CD8-positive, alpha-beta memory T cell (primary cell): ENCODE data around the gene MORN3. TPM values are rescaled to one million over a fixed set of nuclear protein-coding genes. Genes with fewer than 3 reads are reported as not detected.

Experiments
- CTCF ChIA-PET: fragments of 350-600 bp; sonication (Branson Sonifier 250); formaldehyde crosslinking; loops from one replicate; lab custom pipeline; 2021; ENCODE audit warnings: antibody characterized with exemption; lab: Charles Lee
- POLR2A ChIA-PET: fragments of 350-600 bp; sonication (Branson Sonifier 250); formaldehyde crosslinking; loops from one replicate; lab custom pipeline; 2021; ENCODE audit warnings: antibody characterized with exemption; lab: Charles Lee
- DNase-seq, 5 donors: peaks; one replicate each; pipeline versions ENCODE4 v3.0.0 to v3.0.0-alpha.2; 2020 to 2022; ENCODE audit warnings: mixed read lengths in 1 of 5
- H3K27ac ChIP-seq: one replicate; pipeline ENCODE4 v1.7.0; 2013; ENCODE audit warnings: low read depth, mild to moderate bottlenecking, low read length, moderate library complexity
- H3K27me3 ChIP-seq: 2 replicates; pipeline ENCODE4 v1.7.0; 2013; ENCODE audit warnings: low read length, mild to moderate bottlenecking; ENCODE audit not compliant: insufficient read depth, poor library complexity, severe bottlenecking
- H3K36me3 ChIP-seq: 2 replicates; pipeline ENCODE4 v1.7.0; 2013; ENCODE audit warnings: mild to moderate bottlenecking, low read length, moderate library complexity; ENCODE audit not compliant: insufficient read depth
- H3K4me1 ChIP-seq: 2 replicates; pipeline ENCODE4 v1.7.0; 2013; ENCODE audit warnings: mild to moderate bottlenecking, low read length, moderate library complexity; ENCODE audit not compliant: insufficient read depth
- H3K4me3 ChIP-seq: 2 replicates; pipeline ENCODE4 v1.7.0; 2013; ENCODE audit warnings: mild to moderate bottlenecking, low read length
- H3K9me3 ChIP-seq: 2 replicates; pipeline ENCODE4 v1.7.0; 2013; ENCODE audit warnings: mild to moderate bottlenecking, low read length
- H3K27ac Mint-ChIP-seq, 8 donors: one replicate each; pipeline ENCODE4 v1.8.0; 2020 to 2021; ENCODE audit warnings: mixed read lengths in 8 of 8, mild to moderate bottlenecking in 6 of 8, inconsistent platforms in 3 of 8, moderate library complexity in 3 of 8
- H3K27me3 Mint-ChIP-seq, 2 donors: one replicate each; pipeline ENCODE4 v1.8.0; 2020 to 2021; ENCODE audit warnings: mixed read lengths in 2 of 2, mild to moderate bottlenecking in 1 of 2, moderate library complexity in 1 of 2
- H3K36me3 Mint-ChIP-seq, 3 donors: one replicate each; pipeline ENCODE4 v1.8.0; 2020 to 2021; ENCODE audit warnings: mixed read lengths in 3 of 3, inconsistent platforms in 1 of 3, mild to moderate bottlenecking in 1 of 3
- H3K4me1 Mint-ChIP-seq, 3 donors: one replicate each; pipeline ENCODE4 v1.8.0; 2020 to 2021; ENCODE audit warnings: mixed read lengths in 3 of 3, inconsistent platforms in 1 of 3, mild to moderate bottlenecking in 1 of 3
- H3K4me3 Mint-ChIP-seq, 7 donors: one replicate each; pipeline ENCODE4 v1.8.0; 2020 to 2021; ENCODE audit warnings: mixed read lengths in 7 of 7, mild to moderate bottlenecking in 6 of 7, moderate library complexity in 4 of 7, inconsistent platforms in 2 of 7
- H3K9me3 Mint-ChIP-seq, 5 donors: one replicate each; pipeline ENCODE4 v1.8.0; 2020 to 2022; ENCODE audit warnings: mixed read lengths in 5 of 5, mild to moderate bottlenecking in 3 of 5, moderate library complexity in 2 of 5, inconsistent platforms in 1 of 5
- polyA plus RNA-seq: library from polyadenylated mRNA; unstranded; fragments of 300-500 nt; fragmentation: Illumina TruSeq; gene quantifications from one replicate; pipeline ENCODE4 v1.2.3, GENCODE V29; 2021
- total RNA-seq, 2 experiments: library from RNA; stranded (reverse); gene quantifications; one replicate each; pipeline ENCODE4 v1.2.3, GENCODE V29; 2021

MORN3 gene
- total and polyA plus RNA-seq, 3 experiments from 2014 or later, result 1.8 to 6.5 (median 2.5) TPM

- H3K9me3 ChIP-seq, result no peaks in the 10 kb centered on the region
- peaks cover 0 to 2% of the 10 kb centered on the region in 2 donors for H3K27me3 Mint-ChIP-seq
- H3K4me3 Mint-ChIP-seq, result no peak overlapping the region
- no peaks in the 10 kb centered on the region for H3K36me3 ChIP-seq
- H3K9me3 Mint-ChIP-seq, result no peaks in the 10 kb centered on the region
- peaks cover 18% of the 10 kb centered on the region for H3K4me1 ChIP-seq
- H3K27me3 ChIP-seq, result no peaks in the 10 kb centered on the region
- CTCF ChIA-PET, result interaction anchor here (2.5 kb wide), 1 partner anchor 20 kb away, joined by 11 read pairs; no protein-coding TSS in a partner anchor
- H3K4me1 Mint-ChIP-seq, result peaks cover 26 to 48% (median 46%) of the 10 kb centered on the region in 3 donors
- peaks cover 3 to 46% (median 6%) of the 10 kb centered on the region in 3 donors for H3K36me3 Mint-ChIP-seq
- no peak overlapping the region for H3K27ac ChIP-seq
- peak overlapping the region in 4 of 8 donors; percentile 27 to 81 (median 66) for H3K27ac Mint-ChIP-seq
- H3K4me3 ChIP-seq, result no peak overlapping the region
- POLR2A ChIA-PET, result interaction anchor here (0.6 to 1.0 kb wide), 2 partner anchors 25 to 72 kb away, joined by 3 to 6 read pairs; partner anchors contain the start of gene ORAI1
- DNase-seq, result no peak
Observed at GRCh38 chr12:121651320-121651719, 18.1 kb downstream of the MORN3 start.

- Mint-ChIP-seq H3K27me3 (peaks cover 0 to 2% of the 10 kb centered on the region in 2 donors), H3K4me1 (peaks cover 24 to 41% (median 41%) of the 10 kb centered on the region in 3 donors), H3K4me3 (peak overlapping the region; percentile 22 to 80 (median 61)), H3K36me3 (peaks cover 3 to 45% (median 3%) of the 10 kb centered on the region in 3 donors), H3K9me3 (no peaks in the 10 kb centered on the region), H3K27ac (peak overlapping the region; percentile 44 to 92 (median 83))
- no peaks in the 10 kb centered on the region for H3K36me3 ChIP-seq
- H3K4me3 ChIP-seq, result no peak overlapping the region
- no peak overlapping the region for H3K27ac ChIP-seq
- ChIA-PET POLR2A (interaction anchor here (0.6 to 1.4 kb wide), 3 partner anchors 9 to 1572 kb away, joined by 3 to 5 read pairs (median 3); no protein-coding TSS in a partner anchor), CTCF (interaction anchor here (1.3 to 2.5 kb wide), 4 partner anchors 8 to 22 kb away, joined by 3 to 12 read pairs (median 7); no protein-coding TSS in a partner anchor)
- peak in 1 of 5 donors; percentile 69 for DNase-seq
- peaks cover 18% of the 10 kb centered on the region for H3K4me1 ChIP-seq
- no peaks in the 10 kb centered on the region for H3K9me3 ChIP-seq
- H3K27me3 ChIP-seq, result no peaks in the 10 kb centered on the region
Observed at GRCh38 chr12:121649819-121650353, 19.6 kb downstream of the MORN3 start.

- Mint-ChIP-seq H3K27ac (peak overlapping the region; percentile 59 to 92 (median 83)), H3K27me3 (peaks cover 0 to 2% of the 10 kb centered on the region in 2 donors), H3K4me3 (peak overlapping the region in 6 of 7 donors; percentile 23 to 80 (median 56)), H3K4me1 (peaks cover 21 to 38% (median 36%) of the 10 kb centered on the region in 3 donors), H3K36me3 (peaks cover 3 to 45% (median 3%) of the 10 kb centered on the region in 3 donors), H3K9me3 (no peaks in the 10 kb centered on the region)
- ChIA-PET POLR2A (interaction anchor here (0.9 to 1.5 kb wide), 5 partner anchors 8 to 69 kb away, joined by 3 to 6 read pairs (median 4); no protein-coding TSS in a partner anchor), CTCF (interaction anchor here (1.1 to 2.5 kb wide), 6 partner anchors 8 to 22 kb away, joined by 3 to 12 read pairs (median 4); partner anchors contain the start of gene ORAI1)
- Histone ChIP-seq H3K27ac (no peak overlapping the region), H3K27me3 (no peaks in the 10 kb centered on the region), H3K36me3 (no peaks in the 10 kb centered on the region), H3K4me3 (no peak overlapping the region), H3K9me3 (no peaks in the 10 kb centered on the region), H3K4me1 (peaks cover 18% of the 10 kb centered on the region)
- no peak for DNase-seq
Observed at GRCh38 chr12:121649322-121649721, 20.1 kb downstream of the MORN3 start.

- Mint-ChIP-seq H3K27ac (peak overlapping the region in 2 of 8 donors; percentile 36 to 43), H3K36me3 (peaks cover 3 to 44% (median 3%) of the 10 kb centered on the region in 3 donors), H3K4me1 (peaks cover 15 to 31% (median 28%) of the 10 kb centered on the region in 3 donors), H3K4me3 (no peak overlapping the region), H3K27me3 (no peaks in the 10 kb centered on the region), H3K9me3 (no peaks in the 10 kb centered on the region)
- Histone ChIP-seq H3K9me3 (no peaks in the 10 kb centered on the region), H3K27ac (no peak overlapping the region), H3K4me1 (peaks cover 18% of the 10 kb centered on the region), H3K36me3 (no peaks in the 10 kb centered on the region), H3K27me3 (no peaks in the 10 kb centered on the region), H3K4me3 (no peak overlapping the region)
- CTCF ChIA-PET, result interaction anchor here (1.1 to 2.5 kb wide), 4 partner anchors 9 to 23 kb away, joined by 3 to 12 read pairs (median 8); partner anchors contain the start of gene ORAI1
- no peak for DNase-seq
- POLR2A ChIA-PET, result interaction anchor here (0.6 to 1.5 kb wide), 5 partner anchors 12 to 126 kb away, joined by 3 to 6 read pairs (median 4); no protein-coding TSS in a partner anchor
Observed at GRCh38 chr12:121648458-121649028, 20.9 kb downstream of the MORN3 start.

- POLR2A ChIA-PET, result interaction anchor here (1.0 to 1.3 kb wide), 3 partner anchors 9 to 31 kb away, joined by 3 read pairs; no protein-coding TSS in a partner anchor
- Mint-ChIP-seq H3K9me3 (no peaks in the 10 kb centered on the region), H3K27ac (peak overlapping the region in 4 of 8 donors; percentile 8 to 60 (median 50)), H3K27me3 (no peaks in the 10 kb centered on the region), H3K4me1 (peaks cover 23 to 41% (median 23%) of the 10 kb centered on the region in 3 donors), H3K4me3 (no peak overlapping the region), H3K36me3 (peaks cover 0 to 40% (median 7%) of the 10 kb centered on the region in 3 donors)
- Histone ChIP-seq H3K27me3 (no peaks in the 10 kb centered on the region), H3K9me3 (no peaks in the 10 kb centered on the region), H3K4me1 (peaks cover 27% of the 10 kb centered on the region), H3K36me3 (no peaks in the 10 kb centered on the region), H3K4me3 (no peak overlapping the region), H3K27ac (no peak overlapping the region)
- DNase-seq, result no peak
- CTCF ChIA-PET, result interaction anchor here (1.3 to 1.4 kb wide), 2 partner anchors 9 to 89 kb away, joined by 3 to 5 read pairs; no protein-coding TSS in a partner anchor
Observed at GRCh38 chr12:121641343-121641630, 28.2 kb downstream of the MORN3 start.

- Histone ChIP-seq H3K9me3 (no peaks in the 10 kb centered on the region), H3K36me3 (no peaks in the 10 kb centered on the region), H3K27ac (no peak overlapping the region), H3K27me3 (no peaks in the 10 kb centered on the region), H3K4me1 (peaks cover 44% of the 10 kb centered on the region), H3K4me3 (no peak overlapping the region)
- DNase-seq, result no peak
- POLR2A ChIA-PET, result interaction anchor here (0.7 to 3.8 kb wide), 6 partner anchors 12 to 156 kb away, joined by 3 to 31 read pairs (median 4); partner anchors contain the start of genes MORN3 and ORAI1
- Mint-ChIP-seq H3K36me3 (peaks cover 0 to 37% (median 7%) of the 10 kb centered on the region in 3 donors), H3K4me3 (peak overlapping the region; percentile 39 to 88 (median 74)), H3K27me3 (no peaks in the 10 kb centered on the region), H3K4me1 (peaks cover 30 to 55% (median 35%) of the 10 kb centered on the region in 3 donors), H3K9me3 (no peaks in the 10 kb centered on the region), H3K27ac (peak overlapping the region; percentile 85 to 96 (median 92))
- CTCF ChIA-PET, result interaction anchor here (0.7 to 5.3 kb wide), 9 partner anchors 12 to 143 kb away, joined by 3 to 53 read pairs (median 5); partner anchors contain the start of genes MORN3 and ORAI1
Observed at GRCh38 chr12:121638298-121639202, 30.9 kb downstream of the MORN3 start.
